ENCODE data around the gene PATE2. TPM values are rescaled to one million over a fixed set of nuclear protein-coding genes. Genes with fewer than 3 reads are reported as not detected.

Gene PATE2
- total and polyA plus RNA-seq, 2 donors (not counting 3 experiments of a cell fraction or from before 2014, with no cell fraction given), result 0.31 TPM; not detected in 1

- Histone ChIP-seq H3K36me3 (ENCODE audit: control insufficient read depth in 2 of 2, extremely low read depth in 1 of 2, insufficient read depth in 2 of 2, low read length in 2 of 2) (no peaks in the 10 kb centered on the region), H3K4me1 (ENCODE audit: control insufficient read depth, extremely low read depth, insufficient read depth, low read length) (no peaks in the 10 kb centered on the region), H3K79me2 (ENCODE audit: control insufficient read depth, insufficient read depth, low read length) (no peaks in the 10 kb centered on the region), H4K20me1 (replicated peaks; ENCODE audit: control insufficient read depth, extremely low read depth, insufficient read depth, low read length) (no peaks in the 10 kb centered on the region), H2AFZ (ENCODE audit: low read depth, low read length) (no peak overlapping the region), H3K4me2 (ENCODE audit: insufficient read depth, low read length) (no peak overlapping the region), H3K4me3 (replicated peaks in 1 of 3; ENCODE audit: insufficient read depth in 1 of 3, low read depth in 1 of 3, low read length in 3 of 3) (no peak overlapping the region), H3K9ac (replicated peaks; ENCODE audit: extremely low read depth, insufficient read depth, low read length) (no peak overlapping the region), H3K27ac (ENCODE audit: insufficient read depth, low read depth, low read length) (no peak overlapping the region), H3K9me3 (replicated peaks; ENCODE audit: control insufficient read depth, insufficient read depth, low read length) (no peaks in the 10 kb centered on the region), H3K27me3 (ENCODE audit: control insufficient read depth in 2 of 2, insufficient read depth in 2 of 2, low read length in 2 of 2) (peaks cover 2 to 8% of the 10 kb centered on the region in 2 experiments), H3K9me1 (replicated peaks; ENCODE audit: control insufficient read depth, extremely low read depth, insufficient read depth, low read length) (no peaks in the 10 kb centered on the region)
- TF ChIP-seq GATA2 (IDR thresholded peaks at IDR 0.05; ENCODE audit: insufficient read depth, insufficient read length, low read depth, low read length), result no peak
- TF ChIP-seq MYC (IDR thresholded peaks at IDR 0.05; ENCODE audit: low read depth, low read length), result no peak
- no peak for TF ChIP-seq EZH2 (IDR thresholded peaks at IDR 0.05; ENCODE audit: borderline replicate concordance, low read depth, low read length, severe bottlenecking)
- no peak for TF ChIP-seq JUN (IDR thresholded peaks at IDR 0.05; ENCODE audit: borderline replicate concordance, insufficient read depth, insufficient read length, low read depth)
- no peak for TF ChIP-seq POLR2AphosphoS5 (IDR thresholded peaks at IDR 0.05; ENCODE audit: insufficient read depth, low read depth, low read length)
- no peak for TF ChIP-seq POLR2A (IDR thresholded peaks at IDR 0.05; ENCODE audit: low read depth, low read length)
- no peak for TF ChIP-seq CTCF (IDR thresholded peaks at IDR 0.05; ENCODE audit: extremely low read depth in 1 of 2, insufficient read depth in 1 of 2, low read depth in 1 of 2, low read length in 2 of 2)
- no peak for TF ChIP-seq FOS (IDR thresholded peaks at IDR 0.05; ENCODE audit: borderline replicate concordance, insufficient read depth, low read length)
- TF ChIP-seq MAX (IDR thresholded peaks at IDR 0.05; ENCODE audit: insufficient read depth, insufficient read length), result no peak
- ChIA-PET CTCF (no interaction called here), POLR2A (no interaction called here)
- intact Hi-C loops (cut with micrococcal nuclease), result no loop called here
- no peak for FAIRE-seq
- BruUV-seq (replicated peaks), result no TSS peak
- no peak for DNase-seq (ENCODE audit: low read depth, low spot score)
- dilution Hi-C loops (cut with MboI; ENCODE audit: extremely low pct_ligation_motif_present, low sequenced_read_pairs), result no loop called here
Measured at GRCh38 chr11:125743681-125744080, 34.9 kb downstream of the PATE2 start.
